Measurements from ENCODE around the gene AP1G1. TPM values are rescaled to one million over a fixed set of nuclear protein-coding genes. Genes with fewer than 3 reads are reported as not detected.

AP1G1 gene
- total RNA-seq, 1 donor from 2014 or later: 109 TPM

- Mint-ChIP-seq H3K9me3 (ENCODE audit: low read depth) (no peaks in the 10 kb centered on the region), H3K4me3 (ENCODE audit: low read depth) (no peak overlapping the region), H3K4me1 (ENCODE audit: low read depth) (peaks cover 4% of the 10 kb centered on the region), H3K27ac (no peak overlapping the region), H3K36me3 (ENCODE audit: insufficient read depth) (peaks cover 4% of the 10 kb centered on the region), H3K27me3 (no peaks in the 10 kb centered on the region)
- DNase-seq (ENCODE audit: low spot score, unreplicated experiment): no peak
- TF ChIP-seq, protein P1, sequence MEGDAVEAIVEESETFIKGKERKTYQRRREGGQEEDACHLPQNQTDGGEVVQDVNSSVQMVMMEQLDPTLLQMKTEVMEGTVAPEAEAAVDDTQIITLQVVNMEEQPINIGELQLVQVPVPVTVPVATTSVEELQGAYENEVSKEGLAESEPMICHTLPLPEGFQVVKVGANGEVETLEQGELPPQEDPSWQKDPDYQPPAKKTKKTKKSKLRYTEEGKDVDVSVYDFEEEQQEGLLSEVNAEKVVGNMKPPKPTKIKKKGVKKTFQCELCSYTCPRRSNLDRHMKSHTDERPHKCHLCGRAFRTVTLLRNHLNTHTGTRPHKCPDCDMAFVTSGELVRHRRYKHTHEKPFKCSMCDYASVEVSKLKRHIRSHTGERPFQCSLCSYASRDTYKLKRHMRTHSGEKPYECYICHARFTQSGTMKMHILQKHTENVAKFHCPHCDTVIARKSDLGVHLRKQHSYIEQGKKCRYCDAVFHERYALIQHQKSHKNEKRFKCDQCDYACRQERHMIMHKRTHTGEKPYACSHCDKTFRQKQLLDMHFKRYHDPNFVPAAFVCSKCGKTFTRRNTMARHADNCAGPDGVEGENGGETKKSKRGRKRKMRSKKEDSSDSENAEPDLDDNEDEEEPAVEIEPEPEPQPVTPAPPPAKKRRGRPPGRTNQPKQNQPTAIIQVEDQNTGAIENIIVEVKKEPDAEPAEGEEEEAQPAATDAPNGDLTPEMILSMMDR (IDR thresholded peaks at IDR 0.05; ENCODE audit: unreplicated experiment): no peak
These were observed 99.3 kb downstream of the AP1G1 start for GRCh38 chr16:71709229-71709781.

DNA sequence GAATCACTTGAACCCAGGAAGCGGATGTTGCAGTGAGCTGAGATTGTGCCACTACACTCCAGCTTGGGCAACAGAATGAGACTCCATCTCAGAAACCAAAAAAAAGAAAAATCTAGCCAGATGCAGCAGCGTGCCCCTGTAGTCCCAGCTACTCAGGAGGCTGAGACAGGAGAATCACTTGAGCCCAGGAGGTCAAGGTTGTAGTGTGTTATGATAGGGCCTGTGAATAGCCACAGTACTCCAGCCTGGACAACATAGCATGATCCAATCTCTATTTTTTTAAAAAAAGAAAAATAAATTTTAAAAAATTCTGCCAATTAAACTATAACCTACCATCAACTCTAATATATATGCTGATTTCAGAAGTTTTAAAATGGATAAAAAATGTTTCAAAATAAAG is 99.9 kb downstream of the AP1G1 start:
- no peak for DNase-seq (ENCODE audit: low spot score, unreplicated experiment)
- Mint-ChIP-seq H3K4me3 (ENCODE audit: low read depth) (no peak overlapping the region), H3K27ac (no peak overlapping the region), H3K36me3 (ENCODE audit: insufficient read depth) (peaks cover 4% of the 10 kb centered on the region), H3K9me3 (ENCODE audit: low read depth) (no peaks in the 10 kb centered on the region), H3K4me1 (ENCODE audit: low read depth) (peaks cover 4% of the 10 kb centered on the region), H3K27me3 (no peaks in the 10 kb centered on the region)
- TF ChIP-seq, protein P1 (IDR thresholded peaks at IDR 0.05; ENCODE audit: unreplicated experiment): no peak

DNA sequence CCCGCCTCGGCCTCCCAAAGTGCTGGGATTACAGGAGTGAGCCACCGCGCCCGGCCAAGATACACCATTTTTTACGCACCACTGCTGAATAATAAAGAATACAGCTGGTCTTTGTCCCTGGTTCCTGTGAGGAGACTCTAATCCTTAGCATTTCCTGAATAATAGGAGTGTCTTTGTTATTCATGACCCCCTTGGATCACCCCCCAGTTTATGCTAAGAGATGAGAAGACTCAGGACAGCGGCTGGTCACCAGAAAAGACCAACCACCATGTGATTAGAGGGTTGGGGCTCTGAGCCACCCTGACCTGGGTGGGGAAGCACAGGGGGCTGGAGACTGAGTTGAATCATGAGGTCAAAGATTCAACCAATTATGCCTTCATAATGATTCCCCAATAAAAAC is 101.4 kb downstream of the AP1G1 start:
- H3K27ac Mint-ChIP-seq: no peak overlapping the region
- no peak for DNase-seq (ENCODE audit: low spot score, unreplicated experiment)
- H3K4me1 Mint-ChIP-seq (ENCODE audit: low read depth): peaks cover 4% of the 10 kb centered on the region
- H3K36me3 Mint-ChIP-seq (ENCODE audit: insufficient read depth): peaks cover 2% of the 10 kb centered on the region
- no peaks in the 10 kb centered on the region for H3K27me3 Mint-ChIP-seq
- H3K9me3 Mint-ChIP-seq (ENCODE audit: low read depth): no peaks in the 10 kb centered on the region
- TF ChIP-seq, protein P1 (IDR thresholded peaks at IDR 0.05; ENCODE audit: unreplicated experiment): no peak
- H3K4me3 Mint-ChIP-seq (ENCODE audit: low read depth): no peak overlapping the region

GRCh38 chr16:71706046-71706445 is 102.6 kb downstream of the AP1G1 start:
- no peak for DNase-seq (ENCODE audit: low spot score, unreplicated experiment)
- Mint-ChIP-seq H3K9me3 (ENCODE audit: low read depth) (no peaks in the 10 kb centered on the region), H3K4me1 (ENCODE audit: low read depth) (peaks cover 4% of the 10 kb centered on the region), H3K27me3 (no peaks in the 10 kb centered on the region), H3K36me3 (ENCODE audit: insufficient read depth) (peaks cover 2% of the 10 kb centered on the region), H3K4me3 (ENCODE audit: low read depth) (no peak overlapping the region), H3K27ac (no peak overlapping the region)
- TF ChIP-seq, protein P1 (IDR thresholded peaks at IDR 0.05; ENCODE audit: unreplicated experiment): no peak

DNA sequence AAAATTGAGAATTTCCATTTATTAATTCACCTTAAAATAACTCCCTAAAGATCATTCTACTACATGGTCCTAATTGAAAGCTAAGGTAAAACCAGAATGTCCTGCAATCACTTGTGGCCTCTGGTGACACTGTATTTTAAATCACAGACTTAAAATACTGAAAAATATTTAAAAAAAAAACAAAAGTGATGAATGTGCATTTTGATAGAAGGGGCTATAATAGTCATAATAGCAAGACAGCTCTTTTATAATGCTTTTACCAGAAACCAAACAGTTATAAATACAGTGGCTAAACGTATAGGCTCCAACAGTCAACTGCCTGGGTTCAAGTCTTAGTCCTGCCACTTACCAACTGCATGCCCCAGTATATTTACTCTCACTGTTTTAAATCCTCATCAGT is 105.3 kb downstream of the AP1G1 start:
- TF ChIP-seq, protein P1 (IDR thresholded peaks at IDR 0.05; ENCODE audit: unreplicated experiment): no peak
- no peak overlapping the region for H3K4me3 Mint-ChIP-seq (ENCODE audit: low read depth)
- no peaks in the 10 kb centered on the region for H3K4me1 Mint-ChIP-seq (ENCODE audit: low read depth)
- no peak overlapping the region for H3K27ac Mint-ChIP-seq
- no peak for DNase-seq (ENCODE audit: low spot score, unreplicated experiment)
- H3K9me3 Mint-ChIP-seq (ENCODE audit: low read depth): no peaks in the 10 kb centered on the region
- H3K36me3 Mint-ChIP-seq (ENCODE audit: insufficient read depth): peaks cover 6% of the 10 kb centered on the region
- no peaks in the 10 kb centered on the region for H3K27me3 Mint-ChIP-seq
